HEK293T (cell line): ENCODE results near the gene CELF5.
"Not testable (repeated sequence)": the region's sequence is repeated elsewhere in the genome, so short reads cannot be mapped to it uniquely, and the experiment has no call there.

Experiments used
- ARNT ChIP-seq: fragments of 450-650 bp; IDR thresholded peaks from 2 replicates; pipeline ENCODE4 v1.6.1; 2017; ENCODE audit warnings: mild to moderate bottlenecking
- ELF4 ChIP-seq: fragments of 450-650 bp; IDR thresholded peaks from 2 replicates; pipeline ENCODE4 v1.6.1; 2017; ENCODE audit warnings: antibody characterized with exemption
- HDGF ChIP-seq: fragments of 450-650 bp; IDR thresholded peaks from 2 replicates; pipeline ENCODE4 v1.6.1; 2017; ENCODE audit warnings: antibody characterized with exemption, borderline replicate concordance

GRCh38 chr19:3300566-3300965 is 76.1 kb downstream of the CELF5 start:
- TF ChIP-seq ELF4, HDGF, ARNT: not testable (repeated sequence)
